Liver (tissue), 3 donors: ENCODE measurements around the gene BLVRA.

ENCODE experiments used
- CTCF ChIP-seq: fragments of 150-350 bp; IDR thresholded peaks from 2 replicates; pipeline ENCODE4 v1.5.1; 2017; ENCODE audit warnings: improper control_type of control experiment, low read depth, low read length; ENCODE audit not compliant: missing input control
- GABPA ChIP-seq, 2 donors: IDR thresholded peaks in 1 of 2; conservative IDR thresholded peaks in 1 of 2; 2 replicates each; pipeline ENCODE4 v1.6.1; 2016; ENCODE audit warnings: antibody characterized with exemption in 2 of 2, mild to moderate bottlenecking in 1 of 2, moderate library complexity in 1 of 2
- MAX ChIP-seq: IDR thresholded peaks from 2 replicates; pipeline ENCODE4 v1.6.1; 2016; ENCODE audit warnings: antibody characterized with exemption
- REST ChIP-seq: IDR thresholded peaks from 2 replicates; pipeline ENCODE4 v1.6.1; 2016; ENCODE audit warnings: antibody characterized with exemption, mild to moderate bottlenecking
- SP1 ChIP-seq: IDR thresholded peaks from 2 replicates; pipeline ENCODE4 v1.6.1; 2018; ENCODE audit warnings: antibody characterized with exemption, mild to moderate bottlenecking
- TAF1 ChIP-seq: conservative IDR thresholded peaks from 2 replicates; pipeline ENCODE4 v1.6.1; 2016; ENCODE audit warnings: antibody characterized with exemption, mild to moderate bottlenecking
- donor health status: healthy.
- donor health status: healthy.

GRCh38 chr7:43769791-43770465 is 11.4 kb downstream of the BLVRA start:
- TF ChIP-seq CTCF = no peak
- no peak for TF ChIP-seq TAF1
- TF ChIP-seq SP1 = no peak
- no peak for TF ChIP-seq GABPA (IDR thresholded peaks at IDR 0.05 in 1 of 2, conservative IDR thresholded peaks at IDR 0.05 in 1 of 2)
- no peak for TF ChIP-seq REST
- no peak for TF ChIP-seq MAX
